H9 (cell line): ENCODE data around the gene CD300C. TPM values are rescaled to one million over a fixed set of nuclear protein-coding genes. Genes with fewer than 3 reads are reported as not detected.

ENCODE experiments used
- DNase-seq: peaks from one replicate; pipeline ENCODE4 v3.0.0-alpha.2; 2017
- H2AFZ ChIP-seq: one replicate; pipeline ENCODE4 v1.6.1; 2013; ENCODE audit warnings: mild to moderate bottlenecking, low read length, control low read depth, moderate library complexity
- H2AK5ac ChIP-seq: 2 replicates; pipeline ENCODE4 v1.6.1; 2013; ENCODE audit warnings: low read length, control low read depth, mixed read lengths; ENCODE audit not compliant: insufficient read length
- H2BK120ac ChIP-seq: one replicate; pipeline ENCODE4 v1.6.1; 2013; ENCODE audit warnings: low read depth, mild to moderate bottlenecking, low read length, control low read depth, inconsistent platforms; ENCODE audit not compliant: poor library complexity, severe bottlenecking
- H2BK12ac ChIP-seq: 2 replicates; pipeline ENCODE4 v1.6.1; 2013; ENCODE audit warnings: low read length, control low read depth, mixed read lengths, low read depth; ENCODE audit not compliant: insufficient read length
- H2BK15ac ChIP-seq: 2 replicates; pipeline ENCODE4 v1.6.1; 2013; ENCODE audit warnings: low read depth, low read length, control low read depth
- H2BK20ac ChIP-seq: one replicate; pipeline ENCODE4 v1.6.1; 2013; ENCODE audit warnings: low read depth, mild to moderate bottlenecking, low read length, control low read depth, inconsistent platforms; ENCODE audit not compliant: poor library complexity, severe bottlenecking
- H2BK5ac ChIP-seq: 2 replicates; pipeline ENCODE4 v1.6.1; 2013; ENCODE audit warnings: low read length, control low read depth, mixed read lengths; ENCODE audit not compliant: insufficient read length
- H3K14ac ChIP-seq: 2 replicates; pipeline ENCODE4 v1.6.1; 2013; ENCODE audit warnings: low read length, control low read depth; ENCODE audit not compliant: insufficient read depth
- H3K18ac ChIP-seq: 2 replicates; pipeline ENCODE4 v1.6.1; 2013; ENCODE audit warnings: low read depth, mild to moderate bottlenecking, mixed read lengths, low read length, control low read depth; ENCODE audit not compliant: insufficient read length
- H3K23ac ChIP-seq: 2 replicates; pipeline ENCODE4 v1.6.1; 2013; ENCODE audit warnings: low read length, control low read depth, mixed read lengths, low read depth; ENCODE audit not compliant: insufficient read length
- H3K23me2 ChIP-seq: 2 replicates; pipeline ENCODE4 v1.6.1; 2013; ENCODE audit warnings: low read depth, mild to moderate bottlenecking, mixed read lengths, low read length, control low read depth; ENCODE audit not compliant: insufficient read length, poor library complexity, severe bottlenecking
- H3K27ac ChIP-seq: 2 replicates; pipeline ENCODE4 v1.5.1; 2013; ENCODE audit warnings: low read length, control low read depth, mixed read lengths, low read depth; ENCODE audit not compliant: insufficient read length
- H3K27me3 ChIP-seq: 2 replicates; pipeline ENCODE4 v1.6.1; 2013; ENCODE audit warnings: low read length, control low read depth, inconsistent platforms; ENCODE audit not compliant: insufficient read depth
- H3K4ac ChIP-seq: 2 replicates; pipeline ENCODE4 v1.6.1; 2013; ENCODE audit warnings: low read depth, mild to moderate bottlenecking, control low read depth, inconsistent platforms, low read length, moderate library complexity
- H3K4me1 ChIP-seq: 2 replicates; pipeline ENCODE4 v1.6.1; 2013; ENCODE audit warnings: low read length, control low read depth, inconsistent platforms; ENCODE audit not compliant: insufficient read depth
- H3K4me2 ChIP-seq: 2 replicates; pipeline ENCODE4 v1.6.1; 2013; ENCODE audit warnings: low read length, control low read depth, mixed read lengths; ENCODE audit not compliant: insufficient read length, insufficient read depth
- H3K56ac ChIP-seq: 2 replicates; pipeline ENCODE4 v1.6.1; 2013; ENCODE audit warnings: low read depth, mild to moderate bottlenecking, mixed read lengths, low read length, control low read depth; ENCODE audit not compliant: insufficient read length
- H3K79me1 ChIP-seq: 2 replicates; pipeline ENCODE4 v1.6.1; 2013; ENCODE audit warnings: low read depth, mild to moderate bottlenecking, moderate library complexity, low read length, control low read depth, inconsistent platforms; ENCODE audit not compliant: insufficient read depth, poor library complexity, severe bottlenecking
- H3K79me2 ChIP-seq: 2 replicates; pipeline ENCODE4 v1.6.1; 2013; ENCODE audit warnings: low read length, control low read depth, inconsistent platforms; ENCODE audit not compliant: insufficient read depth
- H3K9ac ChIP-seq: 2 replicates; pipeline ENCODE4 v1.6.1; 2013; ENCODE audit warnings: low read length, control low read depth, mixed read lengths; ENCODE audit not compliant: insufficient read length; ENCODE audit errors: extremely low read depth
- H3K9me3 ChIP-seq: one replicate; pipeline ENCODE4 v1.6.1; 2013; ENCODE audit warnings: low read depth, low read length, inconsistent platforms; ENCODE audit not compliant: control insufficient read depth
- H3T11ph ChIP-seq: one replicate; pipeline ENCODE4 v1.6.1; 2013; ENCODE audit warnings: mild to moderate bottlenecking, low read length, control low read depth, inconsistent platforms
- H4K20me1 ChIP-seq: one replicate; pipeline ENCODE4 v1.6.1; 2013; ENCODE audit not compliant: control insufficient read depth, insufficient read length, insufficient read depth
- H4K5ac ChIP-seq: 2 replicates; pipeline ENCODE4 v1.6.1; 2013; ENCODE audit warnings: low read depth, mild to moderate bottlenecking, mixed read lengths, low read length, control low read depth; ENCODE audit not compliant: insufficient read length
- H4K8ac ChIP-seq: replicated peaks from 2 replicates; pipeline ENCODE4 v1.6.1; 2013; ENCODE audit warnings: low read length, control low read depth, mixed read lengths, low read depth; ENCODE audit not compliant: insufficient read length
- H4K91ac ChIP-seq: 2 replicates; pipeline ENCODE4 v1.6.1; 2013; ENCODE audit warnings: low read depth, mild to moderate bottlenecking, moderate library complexity, mixed read lengths, low read length, control low read depth; ENCODE audit not compliant: insufficient read length
- H3K27ac Mint-ChIP-seq, 3 experiments: 2 replicates in 2 of 3; 3 replicates in 1 of 3; pipeline ENCODE4 v1.8.0; 2020 to 2021; ENCODE audit warnings: mixed read lengths in 3 of 3, mild to moderate bottlenecking in 1 of 3, moderate library complexity in 1 of 3
- H3K27me3 Mint-ChIP-seq: 2 replicates; pipeline ENCODE4 v1.8.0; 2021; ENCODE audit warnings: low read depth, mild to moderate bottlenecking, moderate library complexity, mixed read lengths
- H3K36me3 Mint-ChIP-seq, 3 experiments: 2 replicates in 2 of 3; 3 replicates in 1 of 3; pipeline ENCODE4 v1.8.0; 2020 to 2021; ENCODE audit warnings: low read depth in 3 of 3, mixed read lengths in 3 of 3; ENCODE audit not compliant: insufficient read depth in 1 of 3
- H3K4me1 Mint-ChIP-seq, 2 experiments: 2 replicates each; pipeline ENCODE4 v1.8.0; 2020; ENCODE audit warnings: mixed read lengths in 2 of 2
- H3K4me3 Mint-ChIP-seq, 2 experiments: 2 replicates in 1 of 2; 3 replicates in 1 of 2; pipeline ENCODE4 v1.8.0; 2020 to 2021; ENCODE audit warnings: mild to moderate bottlenecking in 2 of 2, mixed read lengths in 2 of 2, moderate library complexity in 1 of 2
- H3K9me3 Mint-ChIP-seq, 2 experiments: 2 replicates in 1 of 2; 3 replicates in 1 of 2; pipeline ENCODE4 v1.8.0; 2020; ENCODE audit warnings: mild to moderate bottlenecking in 2 of 2, mixed read lengths in 2 of 2, moderate library complexity in 1 of 2
- WGBS: extraction: QIAGEN DNeasy Blood & Tissue Kit; methylation state at CpG from one replicate; pipeline ENCODE4 v1.1.7; 2013; ENCODE audit warnings: missing lambda C conversion rate, low lambda C conversion rate, mixed read lengths; ENCODE audit not compliant: insufficient read length; ENCODE audit errors: extremely low coverage; 5-methylcytosine and 5-hydroxymethylcytosine counted together
- total RNA-seq: library from RNA; stranded (reverse); gene quantifications from 2 replicates; pipeline ENCODE4 v1.2.1, GENCODE V29; 2021
- TF ChIP-seq, protein P1 (sequence below): fragments of 200-600 bp; sonication (generic); conservative IDR thresholded peaks from 3 replicates; pipeline ENCODE4 v1.8.0; 2021; ENCODE audit warnings: antibody characterized with exemption, mild to moderate bottlenecking

Gene CD300C
- total RNA-seq, 1 experiment from 2014 or later, result not detected

DNA sequence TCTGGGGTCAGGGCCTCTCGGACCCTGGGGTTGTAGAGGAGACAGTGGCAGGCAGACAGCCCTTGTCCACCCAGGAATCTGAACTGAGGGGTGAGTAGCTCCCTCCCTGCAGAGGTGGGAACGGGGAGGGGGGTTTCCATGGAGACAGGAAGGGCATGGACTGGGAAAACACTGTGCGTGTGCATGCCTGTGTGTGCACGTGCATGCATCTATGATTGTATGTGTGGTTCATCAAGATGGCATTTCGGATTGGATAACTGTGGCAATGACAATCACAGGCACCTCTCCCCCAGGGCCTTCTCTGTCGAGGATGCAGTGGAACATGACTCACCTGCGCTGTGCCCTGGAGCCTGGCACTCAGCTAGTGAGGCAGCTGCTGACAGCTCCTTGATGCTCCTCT lies 6.1 kb upstream of the CD300C start:
- no CpG with 5 or more reads among the region's 7 CpGs for WGBS

More for the DNA sequence above, 6.1 kb upstream of the CD300C start:
- Histone ChIP-seq H3K9me3 (no peaks in the 10 kb centered on the region), H3K9ac (no peak overlapping the region), H4K5ac (no peak overlapping the region), H3K4ac (no peak overlapping the region), H3K56ac (no peak overlapping the region), H3K27me3 (no peaks in the 10 kb centered on the region), H3K79me2 (no peaks in the 10 kb centered on the region), H2BK5ac (no peak overlapping the region), H2AK5ac (no peak overlapping the region), H4K8ac (no peak overlapping the region), H4K20me1 (no peaks in the 10 kb centered on the region), H3T11ph (no peak overlapping the region), H3K23me2 (no peaks in the 10 kb centered on the region), H2AFZ (no peak overlapping the region), H3K18ac (no peak overlapping the region), H2BK20ac (no peak overlapping the region), H2BK15ac (no peak overlapping the region), H3K4me2 (no peak overlapping the region), H3K4me1 (no peaks in the 10 kb centered on the region), H3K79me1 (no peaks in the 10 kb centered on the region), H3K23ac (no peak overlapping the region), H2BK120ac (no peak overlapping the region), H4K91ac (no peak overlapping the region), H2BK12ac (no peak overlapping the region), H3K14ac (no peak overlapping the region), H3K27ac (no peak overlapping the region)
- peaks cover 4 to 6% of the 10 kb centered on the region in 2 experiments; a peak in 4 of 5 replicates for H3K9me3 Mint-ChIP-seq
- TF ChIP-seq, protein P1, sequence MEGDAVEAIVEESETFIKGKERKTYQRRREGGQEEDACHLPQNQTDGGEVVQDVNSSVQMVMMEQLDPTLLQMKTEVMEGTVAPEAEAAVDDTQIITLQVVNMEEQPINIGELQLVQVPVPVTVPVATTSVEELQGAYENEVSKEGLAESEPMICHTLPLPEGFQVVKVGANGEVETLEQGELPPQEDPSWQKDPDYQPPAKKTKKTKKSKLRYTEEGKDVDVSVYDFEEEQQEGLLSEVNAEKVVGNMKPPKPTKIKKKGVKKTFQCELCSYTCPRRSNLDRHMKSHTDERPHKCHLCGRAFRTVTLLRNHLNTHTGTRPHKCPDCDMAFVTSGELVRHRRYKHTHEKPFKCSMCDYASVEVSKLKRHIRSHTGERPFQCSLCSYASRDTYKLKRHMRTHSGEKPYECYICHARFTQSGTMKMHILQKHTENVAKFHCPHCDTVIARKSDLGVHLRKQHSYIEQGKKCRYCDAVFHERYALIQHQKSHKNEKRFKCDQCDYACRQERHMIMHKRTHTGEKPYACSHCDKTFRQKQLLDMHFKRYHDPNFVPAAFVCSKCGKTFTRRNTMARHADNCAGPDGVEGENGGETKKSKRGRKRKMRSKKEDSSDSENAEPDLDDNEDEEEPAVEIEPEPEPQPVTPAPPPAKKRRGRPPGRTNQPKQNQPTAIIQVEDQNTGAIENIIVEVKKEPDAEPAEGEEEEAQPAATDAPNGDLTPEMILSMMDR, result no peak
- peaks cover 0 to 8% (median 0%) of the 10 kb centered on the region in 3 experiments; a peak in 4 of 7 replicates for H3K36me3 Mint-ChIP-seq
- H3K27ac Mint-ChIP-seq, result no peak overlapping the region; a peak in 1 of 7 replicates
- H3K4me1 Mint-ChIP-seq, result no peaks in the 10 kb centered on the region
- H3K27me3 Mint-ChIP-seq, result peaks cover 29% of the 10 kb centered on the region
- no peak for DNase-seq
- no peak overlapping the region; a peak in 1 of 5 replicates for H3K4me3 Mint-ChIP-seq
